NB4 (cell line): Measurements from ENCODE around the gene VPS35.

Experiments
- POLR2A ChIP-seq: IDR thresholded peaks from 2 replicates; pipeline ENCODE4 v1.6.1; 2011; ENCODE audit warnings: mild to moderate bottlenecking; ENCODE audit not compliant: insufficient read length; ENCODE audit errors: extremely low read depth
- TF ChIP-seq, protein P1 (sequence below): IDR thresholded peaks from one replicate; pipeline ENCODE4 v1.5.1; 2012; ENCODE audit warnings: low read depth, low read length
- TF ChIP-seq, protein P2 (sequence below): IDR thresholded peaks from 2 replicates; pipeline ENCODE4 v1.6.1; 2011; ENCODE audit warnings: low read depth, low read length

DNA sequence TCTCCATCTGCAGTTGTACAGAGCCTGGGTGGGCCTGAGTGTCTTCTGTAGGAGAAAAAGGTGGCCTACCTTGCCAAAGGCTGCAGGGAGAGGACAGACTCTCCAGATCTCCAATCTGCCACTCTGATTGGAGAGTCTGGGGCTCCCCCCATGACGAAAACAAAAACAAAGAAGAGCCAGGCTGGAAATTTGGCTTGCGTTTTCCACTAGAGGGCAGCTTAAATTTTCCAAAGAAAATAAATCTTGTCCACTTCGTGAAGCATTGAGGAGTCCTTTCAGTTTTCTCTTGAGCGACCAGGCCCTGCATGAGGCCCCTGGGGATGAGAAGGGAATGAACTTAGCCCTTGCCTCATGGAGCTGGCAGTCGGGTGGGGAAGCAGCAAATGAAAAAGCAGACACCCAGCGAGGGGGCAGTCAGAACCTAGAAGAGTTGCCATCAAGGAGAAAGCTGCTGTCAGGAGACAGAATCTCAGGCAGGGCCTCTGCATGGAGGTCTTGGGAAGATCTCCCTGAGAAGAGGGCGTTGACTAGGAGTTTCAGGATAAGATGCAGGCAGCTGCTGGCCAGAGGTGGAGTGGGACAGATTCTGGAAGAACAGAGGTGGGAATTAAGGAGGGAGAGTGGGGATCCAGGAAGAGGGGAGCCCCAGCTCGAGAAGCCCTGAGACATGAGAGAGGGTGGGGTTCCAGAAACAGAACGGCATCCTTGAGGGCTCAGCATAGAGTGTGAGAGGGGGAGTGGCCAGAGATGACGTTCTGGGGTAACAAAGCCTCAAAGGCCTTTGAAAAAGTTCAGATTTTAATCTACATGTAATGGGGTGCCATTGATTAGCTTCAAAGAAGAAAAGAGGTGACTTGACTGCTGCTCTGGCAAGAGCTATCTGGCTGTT lies 59.4 kb downstream of the VPS35 start:
- TF ChIP-seq, protein P1, sequence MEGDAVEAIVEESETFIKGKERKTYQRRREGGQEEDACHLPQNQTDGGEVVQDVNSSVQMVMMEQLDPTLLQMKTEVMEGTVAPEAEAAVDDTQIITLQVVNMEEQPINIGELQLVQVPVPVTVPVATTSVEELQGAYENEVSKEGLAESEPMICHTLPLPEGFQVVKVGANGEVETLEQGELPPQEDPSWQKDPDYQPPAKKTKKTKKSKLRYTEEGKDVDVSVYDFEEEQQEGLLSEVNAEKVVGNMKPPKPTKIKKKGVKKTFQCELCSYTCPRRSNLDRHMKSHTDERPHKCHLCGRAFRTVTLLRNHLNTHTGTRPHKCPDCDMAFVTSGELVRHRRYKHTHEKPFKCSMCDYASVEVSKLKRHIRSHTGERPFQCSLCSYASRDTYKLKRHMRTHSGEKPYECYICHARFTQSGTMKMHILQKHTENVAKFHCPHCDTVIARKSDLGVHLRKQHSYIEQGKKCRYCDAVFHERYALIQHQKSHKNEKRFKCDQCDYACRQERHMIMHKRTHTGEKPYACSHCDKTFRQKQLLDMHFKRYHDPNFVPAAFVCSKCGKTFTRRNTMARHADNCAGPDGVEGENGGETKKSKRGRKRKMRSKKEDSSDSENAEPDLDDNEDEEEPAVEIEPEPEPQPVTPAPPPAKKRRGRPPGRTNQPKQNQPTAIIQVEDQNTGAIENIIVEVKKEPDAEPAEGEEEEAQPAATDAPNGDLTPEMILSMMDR = peak; percentile 40
- no peak for TF ChIP-seq POLR2A
- TF ChIP-seq, protein P2, sequence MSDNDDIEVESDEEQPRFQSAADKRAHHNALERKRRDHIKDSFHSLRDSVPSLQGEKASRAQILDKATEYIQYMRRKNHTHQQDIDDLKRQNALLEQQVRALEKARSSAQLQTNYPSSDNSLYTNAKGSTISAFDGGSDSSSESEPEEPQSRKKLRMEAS = no peak
